SK-N-SH (cell line): Measurements from ENCODE around the gene PAQR7. TPM values are rescaled to one million over a fixed set of nuclear protein-coding genes. Genes with fewer than 3 reads are reported as not detected.

Experiments used
- CTCF ChIA-PET: fragments of 300-600, 350-600 bp; formaldehyde crosslinking; extraction: SDS; loops from one replicate; lab custom pipeline; 2021; lab: Yijun Ruan, JAX
- POLR2A ChIA-PET: fragments of 350-600 bp; sonication (Branson Sonifier 250); formaldehyde crosslinking; extraction: SDS; loops from one replicate; lab custom pipeline; 2020; ENCODE audit warnings: antibody characterized with exemption, inconsistent platforms; lab: Yijun Ruan, JAX
- DNase-seq: peaks from one replicate; pipeline ENCODE4 v3.0.0; 2012
- H2AFZ ChIP-seq: fragments of 200-600 bp; sonication (generic); 2 replicates; pipeline ENCODE4 v1.8.1; 2016; ENCODE audit warnings: antibody characterized with exemption, mild to moderate bottlenecking, low read depth
- H3F3A ChIP-seq: fragments of 200-600 bp; sonication (generic); replicated peaks from 2 replicates; pipeline ENCODE3; 2016; ENCODE audit warnings: antibody characterized with exemption, mild to moderate bottlenecking; ENCODE audit not compliant: insufficient read depth
- H3K27ac ChIP-seq, 2 experiments: fragments of 200-500 bp in 1 of 2; fragments of 200-600 bp in 1 of 2; sonication (Bioruptor generic) in 1 of 2; sonication (generic), shearing (Covaris generic) in 1 of 2; 2 replicates each; pipeline versions ENCODE4 v1.5.1 to v1.6.1; 2014 to 2016; ENCODE audit warnings: low read depth in 2 of 2, inconsistent platforms in 1 of 2, low read length in 1 of 2, mild to moderate bottlenecking in 1 of 2, mixed read lengths in 1 of 2
- H3K27me3 ChIP-seq: fragments of 200-600 bp; sonication (generic), shearing (Covaris generic); 2 replicates; pipeline ENCODE4 v1.6.1; 2016; ENCODE audit warnings: mixed run types; ENCODE audit not compliant: insufficient read depth
- H3K36me3 ChIP-seq, 2 experiments: fragments of 200-500 bp in 1 of 2; fragments of 200-600 bp in 1 of 2; sonication (Bioruptor generic) in 1 of 2; sonication (generic) in 1 of 2; replicated peaks in 1 of 2; 2 replicates each; pipeline versions ENCODE3 to v1.5.1; 2014 to 2016; ENCODE audit warnings: low read length in 1 of 2, mild to moderate bottlenecking in 1 of 2; ENCODE audit not compliant: insufficient read depth in 2 of 2, control insufficient read depth in 1 of 2
- H3K4me1 ChIP-seq, 2 experiments: fragments of 200-500 bp in 1 of 2; fragments of 200-600 bp in 1 of 2; sonication (Bioruptor generic) in 1 of 2; sonication (generic), shearing (Covaris generic) in 1 of 2; 2 replicates each; pipeline versions ENCODE4 v1.5.1 to v1.6.1; 2014 to 2016; ENCODE audit warnings: low read depth in 1 of 2, low read length in 1 of 2, mixed run types in 1 of 2; ENCODE audit not compliant: insufficient read depth in 2 of 2, control insufficient read depth in 1 of 2
- H3K4me2 ChIP-seq: fragments of 200-600 bp; sonication (generic), shearing (Covaris generic); 2 replicates; pipeline ENCODE4 v1.6.1; 2017; ENCODE audit warnings: mixed run types
- H3K4me3 ChIP-seq, 2 experiments: fragments of 200-500 bp in 1 of 2; fragments of 200-600 bp in 1 of 2; sonication (Bioruptor generic) in 1 of 2; sonication (generic), shearing (Covaris generic) in 1 of 2; 2 replicates each; pipeline versions ENCODE4 v1.5.1 to v1.8.1; 2014 to 2016; ENCODE audit warnings: low read depth in 2 of 2, inconsistent platforms in 1 of 2, low read length in 1 of 2, mild to moderate bottlenecking in 1 of 2, mixed read lengths in 1 of 2, moderate library complexity in 1 of 2
- H3K79me2 ChIP-seq: fragments of 200-600 bp; sonication (generic); 2 replicates; pipeline ENCODE4 v1.8.1; 2017; ENCODE audit warnings: mild to moderate bottlenecking; ENCODE audit not compliant: insufficient read depth
- H3K9ac ChIP-seq: fragments of 200-600 bp; sonication (generic); 2 replicates; pipeline ENCODE4 v1.6.1; 2017; ENCODE audit warnings: mixed run types
- H3K9me2 ChIP-seq: fragments of 200-600 bp; sonication (generic); 2 replicates; pipeline ENCODE4 v1.6.1; 2017; ENCODE audit warnings: mixed run types
- H3K9me3 ChIP-seq: fragments of 200-600 bp; sonication (generic); 2 replicates; pipeline ENCODE4 v1.6.1; 2017; ENCODE audit warnings: mixed run types, mild to moderate bottlenecking, moderate library complexity
- H4K20me1 ChIP-seq: fragments of 200-600 bp; sonication (generic); 2 replicates; pipeline ENCODE4 v1.6.1; 2017; ENCODE audit warnings: mild to moderate bottlenecking, mixed run types; ENCODE audit not compliant: insufficient read depth
- EP300 ChIP-seq, 2 experiments: IDR thresholded peaks; 2 replicates each; pipeline versions ENCODE4 v1.4.0 to v1.6.1; 2012; ENCODE audit warnings: borderline replicate concordance in 1 of 2, low read depth in 1 of 2, low read length in 1 of 2
- FOSL2 ChIP-seq: IDR thresholded peaks from 2 replicates; pipeline ENCODE4 v1.4.0; 2012; ENCODE audit warnings: low read depth, mild to moderate bottlenecking, moderate library complexity, borderline replicate concordance
- FOXJ3 ChIP-seq: sonication (generic); formaldehyde crosslinking; IDR thresholded peaks from 2 replicates; pipeline ENCODE4 v1.5.1; 2020; ENCODE audit warnings: mild to moderate bottlenecking, missing genetic modification reagents
- FOXM1 ChIP-seq: IDR thresholded peaks from 2 replicates; pipeline ENCODE4 v1.4.0; 2012; ENCODE audit warnings: low read depth, mild to moderate bottlenecking
- MEF2A ChIP-seq: IDR thresholded peaks from 2 replicates; pipeline ENCODE4 v1.4.0; 2012; ENCODE audit warnings: low read depth, borderline replicate concordance
- POLR2AphosphoS5 ChIP-seq: IDR thresholded peaks from 2 replicates; pipeline ENCODE4 v1.6.1; 2012; ENCODE audit warnings: low read depth, low read length
- SIN3A ChIP-seq: IDR thresholded peaks from 2 replicates; pipeline ENCODE4 v1.6.1; 2012; ENCODE audit warnings: low read depth, mild to moderate bottlenecking, low read length, moderate library complexity, borderline replicate concordance
- TCF12 ChIP-seq: IDR thresholded peaks from 2 replicates; pipeline ENCODE4 v1.4.0; 2012
- USF1 ChIP-seq: IDR thresholded peaks from 2 replicates; pipeline ENCODE4 v1.4.0; 2012; ENCODE audit warnings: low read depth, borderline replicate concordance
- USF2 ChIP-seq: fragments of 150-350 bp; IDR thresholded peaks from 2 replicates; pipeline ENCODE4 v1.6.1; 2017; ENCODE audit warnings: antibody characterized with exemption, low read length, low read depth, borderline replicate concordance
- YY1 ChIP-seq: IDR thresholded peaks from 2 replicates; pipeline ENCODE4 v1.4.0; 2012; ENCODE audit warnings: low read depth, mild to moderate bottlenecking
- WGBS: methylation state at CpG from one replicate; pipeline ENCODE4 v1.1.6; 2017; ENCODE audit warnings: low lambda C conversion rate; 5-methylcytosine and 5-hydroxymethylcytosine counted together
- polyA plus RNA-seq, 3 experiments: library from polyadenylated mRNA; depleted of rRNA; stranded (reverse); fragments of >200 nt; gene quantifications; 2 replicates each; pipeline ENCODE4 v1.2.3, GENCODE V29; 2012

Gene PAQR7
- polyA plus RNA-seq, 1 of the 3 experiments (the other 2 are of a cell fraction): 5.6 TPM

GRCh38 chr1:25899792-25900191, 24.3 kb upstream of the PAQR7 start:
- H3F3A ChIP-seq: peaks cover 51% of the 10 kb centered on the region
- no peak for DNase-seq
- H3K27ac ChIP-seq: no peak overlapping the region; a peak in 1 of 4 replicates
- no peaks in the 10 kb centered on the region for H3K9me3 ChIP-seq
- H3K9me2 ChIP-seq: no peaks in the 10 kb centered on the region
- no peak for TF ChIP-seq POLR2AphosphoS5
- no peak for TF ChIP-seq FOXJ3 (CRISPR knock-in tag)
- TF ChIP-seq TCF12: no peak
- TF ChIP-seq YY1: no peak
- TF ChIP-seq SIN3A: no peak
- TF ChIP-seq EP300 (IDR thresholded peaks at IDR 0.05; ENCODE audit: borderline replicate concordance in 1 of 2, low read depth in 1 of 2, low read length in 1 of 2): no peak
- TF ChIP-seq FOXM1: no peak
- TF ChIP-seq FOSL2: no peak
- TF ChIP-seq USF2: no peak
- no peak for TF ChIP-seq USF1
- 95% methylated on average over 6 of the region's 6 CpGs for WGBS
- H3K4me2 ChIP-seq: no peak overlapping the region
- no peak overlapping the region for H3K9ac ChIP-seq
- peaks cover 73% of the 10 kb centered on the region for H3K79me2 ChIP-seq
- no peak overlapping the region for H2AFZ ChIP-seq
- CTCF ChIA-PET: interaction anchor here (13.3 kb wide), 1 partner anchor 101 kb away, joined by 344 read pairs; the partner anchor contains the start of gene PAFAH2
- no peak overlapping the region for H3K4me3 ChIP-seq
- peaks cover 19% of the 10 kb centered on the region; the same call in 1 of the 2 replicates for H4K20me1 ChIP-seq
- no peaks in the 10 kb centered on the region for H3K27me3 ChIP-seq
- POLR2A ChIA-PET: no interaction called here
- H3K4me1 ChIP-seq: peaks cover 23 to 26% of the 10 kb centered on the region in 2 experiments
- peaks cover 50 to 61% of the 10 kb centered on the region in 2 experiments for H3K36me3 ChIP-seq

GRCh38 chr1:25898223-25899015, 22.9 kb upstream of the PAQR7 start:
- no peaks in the 10 kb centered on the region for H3K27me3 ChIP-seq
- H3K27ac ChIP-seq: no peak overlapping the region; a peak in 1 of 4 replicates
- peaks cover 57 to 59% of the 10 kb centered on the region in 2 experiments for H3K36me3 ChIP-seq
- no peaks in the 10 kb centered on the region for H3K9me2 ChIP-seq
- H3K4me1 ChIP-seq: peaks cover 17 to 20% of the 10 kb centered on the region in 2 experiments
- TF ChIP-seq MEF2A: no peak
- TF ChIP-seq SIN3A: no peak
- no peak for TF ChIP-seq FOSL2
- TF ChIP-seq POLR2AphosphoS5: 0 out of 2 replicates have a peak, but pooled peaks have one; percentile 13
- TF ChIP-seq, all 33 proteins: peak for 1
- WGBS: 89% methylated on average over 10 of the region's 11 CpGs
- CTCF ChIA-PET: interaction anchor here (0.6 to 13.3 kb wide), 5 partner anchors 28 to 205 kb away, joined by 3 to 344 read pairs (median 3); partner anchors contain the start of gene PAFAH2
- Histone ChIP-seq H2AFZ (no peak overlapping the region), H3F3A (peaks cover 48% of the 10 kb centered on the region), H4K20me1 (peaks cover 8% of the 10 kb centered on the region; the same call in 1 of the 2 replicates), H3K79me2 (peaks cover 73% of the 10 kb centered on the region), H3K4me3 (no peak overlapping the region), H3K4me2 (no peak overlapping the region), H3K9ac (no peak overlapping the region), H3K9me3 (no peaks in the 10 kb centered on the region)
- no peak for DNase-seq
- POLR2A ChIA-PET: no interaction called here
